Vagina (tissue), 2 donors: ENCODE data around the gene SNAP91. TPM values are rescaled to one million over a fixed set of nuclear protein-coding genes. Genes with fewer than 3 reads are reported as not detected.
"Not testable (repeated sequence)": the region's sequence is repeated elsewhere in the genome, so short reads cannot be mapped to it uniquely, and the experiment has no call there.

Experiments
- DNase-seq, 2 donors: peaks; one replicate each; pipeline ENCODE4 v3.0.0-alpha.2; 2017; ENCODE audit errors: extremely low spot score in 2 of 2
- H3K27ac ChIP-seq: fragments of 200-600 bp; sonication (generic); one replicate; pipeline ENCODE4 v1.5.1; 2019
- H3K27me3 ChIP-seq: fragments of 200-600 bp; sonication (generic); one replicate; pipeline ENCODE4 v1.5.1; 2019
- H3K36me3 ChIP-seq, 2 donors: fragments of 200-600 bp; sonication (generic); one replicate each; pipeline ENCODE4 v1.5.1; 2017 to 2019
- H3K4me1 ChIP-seq: fragments of 200-600 bp; sonication (generic); one replicate; pipeline ENCODE4 v1.5.1; 2019
- H3K4me3 ChIP-seq, 2 donors: fragments of 200-600 bp; sonication (generic); 1 replicate in 1 of 2; 2 replicates in 1 of 2; pipeline ENCODE4 v1.5.1; 2016 to 2019
- H3K9me3 ChIP-seq: fragments of 200-600 bp; sonication (generic); one replicate; pipeline ENCODE4 v1.5.1; 2019
- POLR2A ChIP-seq, 2 donors: fragments of 450-650 bp; IDR thresholded peaks; one replicate each; pipeline ENCODE4 v1.6.1; 2017; ENCODE audit warnings: antibody characterized with exemption in 2 of 2, mild to moderate bottlenecking in 2 of 2, moderate library complexity in 2 of 2
- POLR2AphosphoS5 ChIP-seq, 2 donors: sonication (generic); formaldehyde crosslinking; IDR thresholded peaks; one replicate each; pipeline ENCODE4 v1.9.0; 2017; ENCODE audit warnings: antibody characterized with exemption in 2 of 2, mild to moderate bottlenecking in 2 of 2, low read depth in 1 of 2; ENCODE audit not compliant: insufficient read depth in 1 of 2
- intact Hi-C: fragments of 100-400 bp; cut with DNase I; formaldehyde crosslinking; loops from one replicate; pipeline ENCODE4 v1.15.1; 2023
- total RNA-seq: library from RNA; depleted of rRNA; stranded (reverse); fragments of >200 nt; gene quantifications from one replicate; pipeline ENCODE4 v1.2.3, GENCODE V29; 2016
- TF ChIP-seq, protein P1 (sequence below), 3 experiments: fragments of 450-650 bp in 2 of 3; fragments of 200-600 bp in 1 of 3; sonication (generic) in 1 of 3; IDR thresholded peaks; one replicate each; pipeline ENCODE4 v1.5.1; 2017 to 2019; ENCODE audit warnings: antibody characterized with exemption in 3 of 3, mild to moderate bottlenecking in 2 of 3, moderate library complexity in 2 of 3

SNAP91 gene
- total RNA-seq, 1 donor from 2014 or later: 4.7 TPM

- no peaks in the 10 kb centered on the region for H3K9me3 ChIP-seq
- no peaks in the 10 kb centered on the region for H3K36me3 ChIP-seq
- intact Hi-C loops: no loop called here
- TF ChIP-seq POLR2AphosphoS5 (IDR thresholded peaks at IDR 0.05; ENCODE audit: insufficient read depth in 1 of 2, low read depth in 1 of 2): no peak
- no peak for TF ChIP-seq POLR2A (IDR thresholded peaks at IDR 0.05)
- TF ChIP-seq, protein P1, sequence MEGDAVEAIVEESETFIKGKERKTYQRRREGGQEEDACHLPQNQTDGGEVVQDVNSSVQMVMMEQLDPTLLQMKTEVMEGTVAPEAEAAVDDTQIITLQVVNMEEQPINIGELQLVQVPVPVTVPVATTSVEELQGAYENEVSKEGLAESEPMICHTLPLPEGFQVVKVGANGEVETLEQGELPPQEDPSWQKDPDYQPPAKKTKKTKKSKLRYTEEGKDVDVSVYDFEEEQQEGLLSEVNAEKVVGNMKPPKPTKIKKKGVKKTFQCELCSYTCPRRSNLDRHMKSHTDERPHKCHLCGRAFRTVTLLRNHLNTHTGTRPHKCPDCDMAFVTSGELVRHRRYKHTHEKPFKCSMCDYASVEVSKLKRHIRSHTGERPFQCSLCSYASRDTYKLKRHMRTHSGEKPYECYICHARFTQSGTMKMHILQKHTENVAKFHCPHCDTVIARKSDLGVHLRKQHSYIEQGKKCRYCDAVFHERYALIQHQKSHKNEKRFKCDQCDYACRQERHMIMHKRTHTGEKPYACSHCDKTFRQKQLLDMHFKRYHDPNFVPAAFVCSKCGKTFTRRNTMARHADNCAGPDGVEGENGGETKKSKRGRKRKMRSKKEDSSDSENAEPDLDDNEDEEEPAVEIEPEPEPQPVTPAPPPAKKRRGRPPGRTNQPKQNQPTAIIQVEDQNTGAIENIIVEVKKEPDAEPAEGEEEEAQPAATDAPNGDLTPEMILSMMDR (IDR thresholded peaks at IDR 0.05): no peak
- no peak overlapping the region for H3K4me3 ChIP-seq
- H3K4me1 ChIP-seq: no peaks in the 10 kb centered on the region
- H3K27me3 ChIP-seq: no peaks in the 10 kb centered on the region
- H3K27ac ChIP-seq: no peak overlapping the region
- DNase-seq: no peak
Measured at GRCh38 chr6:83592770-83593394, 116.0 kb downstream of the SNAP91 start.

GRCh38 chr6:83590416-83590815, 118.5 kb downstream of the SNAP91 start:
- H3K27ac ChIP-seq: no peak overlapping the region
- no peaks in the 10 kb centered on the region for H3K36me3 ChIP-seq
- H3K4me1 ChIP-seq: no peaks in the 10 kb centered on the region
- TF ChIP-seq, protein P1 (IDR thresholded peaks at IDR 0.05): no peak
- no peak for TF ChIP-seq POLR2A (IDR thresholded peaks at IDR 0.05)
- no peak for TF ChIP-seq POLR2AphosphoS5 (IDR thresholded peaks at IDR 0.05; ENCODE audit: insufficient read depth in 1 of 2, low read depth in 1 of 2)
- H3K4me3 ChIP-seq: no peak overlapping the region
- DNase-seq: no peak
- H3K9me3 ChIP-seq: no peaks in the 10 kb centered on the region
- intact Hi-C loops: no loop called here
- no peaks in the 10 kb centered on the region for H3K27me3 ChIP-seq

GRCh38 chr6:83589076-83589475, 119.8 kb downstream of the SNAP91 start:
- Histone ChIP-seq H3K27me3 (no peaks in the 10 kb centered on the region), H3K4me3 (no peak overlapping the region), H3K36me3 (no peaks in the 10 kb centered on the region), H3K9me3 (no peaks in the 10 kb centered on the region), H3K27ac (no peak overlapping the region), H3K4me1 (no peaks in the 10 kb centered on the region)
- intact Hi-C loops: no loop called here
- TF ChIP-seq, protein P1 (IDR thresholded peaks at IDR 0.05): no peak
- DNase-seq: no peak

DNA sequence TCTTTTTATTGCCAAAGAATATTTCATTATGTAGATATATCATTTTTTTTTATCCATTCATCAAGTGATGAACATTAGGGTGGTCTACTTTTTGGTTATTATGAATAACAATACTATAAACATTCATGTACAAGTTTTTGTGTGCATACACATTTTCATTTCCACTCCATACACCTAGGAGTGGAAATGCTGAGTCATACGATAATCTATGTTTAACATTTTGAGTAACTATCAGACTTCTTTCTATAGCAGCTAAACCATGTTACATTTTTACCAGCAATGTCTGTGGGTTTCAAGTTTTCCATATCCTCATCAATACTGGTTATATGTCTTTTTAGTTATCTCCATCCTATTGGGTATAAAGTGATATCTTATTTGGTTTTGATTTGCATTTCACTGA, 130.8 kb downstream of the SNAP91 start:
- TF ChIP-seq POLR2A (IDR thresholded peaks at IDR 0.05): no peak
- TF ChIP-seq, protein P1 (IDR thresholded peaks at IDR 0.05): no peak
- TF ChIP-seq POLR2AphosphoS5 (IDR thresholded peaks at IDR 0.05; ENCODE audit: insufficient read depth in 1 of 2, low read depth in 1 of 2): no peak
- no peak overlapping the region for H3K4me3 ChIP-seq
- no peak for DNase-seq
- H3K27me3 ChIP-seq: no peaks in the 10 kb centered on the region
- no peaks in the 10 kb centered on the region for H3K4me1 ChIP-seq
- H3K27ac ChIP-seq: no peak overlapping the region
- intact Hi-C loops: no loop called here
- no peaks in the 10 kb centered on the region for H3K9me3 ChIP-seq
- no peaks in the 10 kb centered on the region for H3K36me3 ChIP-seq

- Histone ChIP-seq H3K27ac (no peak overlapping the region), H3K27me3 (no peaks in the 10 kb centered on the region), H3K9me3 (no peaks in the 10 kb centered on the region), H3K4me1 (no peaks in the 10 kb centered on the region), H3K36me3 (no peaks in the 10 kb centered on the region), H3K4me3 (no peak overlapping the region)
- intact Hi-C loops: no loop called here
- TF ChIP-seq, protein P1 (IDR thresholded peaks at IDR 0.05): no peak
- TF ChIP-seq POLR2AphosphoS5 (IDR thresholded peaks at IDR 0.05; ENCODE audit: insufficient read depth in 1 of 2, low read depth in 1 of 2) (no peak), POLR2A (IDR thresholded peaks at IDR 0.05) (no peak)
- DNase-seq: no peak
Measured at GRCh38 chr6:83574783-83575182, 134.1 kb downstream of the SNAP91 start.

DNA sequence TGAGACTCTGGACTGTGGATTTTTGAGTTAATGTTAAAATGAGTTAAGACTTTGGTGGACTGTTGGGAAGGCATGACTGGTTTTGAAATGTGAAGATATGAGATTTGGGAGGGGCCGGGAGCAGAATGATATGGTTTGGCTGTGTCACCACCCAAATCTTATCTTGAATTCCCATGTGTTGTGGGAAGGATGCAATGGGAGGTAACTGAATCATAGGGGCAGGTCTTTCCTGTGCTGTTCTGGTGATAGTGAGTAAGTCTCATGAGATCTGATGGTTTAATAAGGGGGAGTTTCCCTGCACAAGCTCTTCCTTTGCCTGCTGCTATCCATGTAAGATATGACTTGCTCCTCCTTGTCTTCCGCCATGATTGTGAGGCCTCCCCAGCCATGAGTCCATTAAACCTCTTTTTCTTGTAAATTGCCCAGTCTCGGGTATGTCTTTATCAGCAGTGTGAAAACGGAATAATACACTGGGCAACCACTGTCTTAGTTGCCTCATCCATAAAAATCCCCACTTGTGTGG, 137.2 kb downstream of the SNAP91 start:
- H3K36me3 ChIP-seq, intact Hi-C loops, H3K27ac ChIP-seq, H3K4me1 ChIP-seq, DNase-seq, H3K4me3 ChIP-seq, H3K9me3 ChIP-seq, H3K27me3 ChIP-seq: not testable (repeated sequence)
